RWPE2 (cell line): ENCODE data around the gene SEC24A.
"Not testable (repeated sequence)": the region's sequence is repeated elsewhere in the genome, so short reads cannot be mapped to it uniquely, and the experiment has no call there.

Experiments used
- ATAC-seq: fragments of 200-7000 bp; cut with Tn5 transposase; 3 replicates; pipeline ENCODE4 v1.9.1; 2021; ENCODE audit warnings: low read depth
- DNase-seq: peaks from one replicate; pipeline ENCODE4 v3.0.0-alpha.2; 2020; ENCODE audit warnings: low spot score
- H3K27ac ChIP-seq: fragments of 450-650 bp; 2 replicates; pipeline ENCODE4 v1.5.1; 2017; ENCODE audit warnings: mild to moderate bottlenecking; ENCODE audit not compliant: poor library complexity, severe bottlenecking
- H3K27me3 ChIP-seq: fragments of 250-450 bp; sonication (Bioruptor Pico); 2 replicates; pipeline ENCODE4 v1.5.1; 2021; ENCODE audit warnings: mild to moderate bottlenecking, moderate library complexity; ENCODE audit not compliant: insufficient read depth, poor library complexity, severe bottlenecking
- H3K36me3 ChIP-seq: fragments of 250-450 bp; sonication (Bioruptor Pico); 2 replicates; pipeline ENCODE4 v1.5.1; 2020; ENCODE audit warnings: low read depth, mild to moderate bottlenecking, moderate library complexity
- H3K4me1 ChIP-seq: fragments of 250-450 bp; sonication (Bioruptor Pico); 2 replicates; pipeline ENCODE4 v1.5.1; 2021; ENCODE audit warnings: mild to moderate bottlenecking, moderate library complexity; ENCODE audit not compliant: insufficient read depth, poor library complexity, severe bottlenecking
- H3K4me3 ChIP-seq: fragments of 250-450 bp; sonication (Bioruptor Pico); 2 replicates; pipeline ENCODE4 v1.5.1; 2021; ENCODE audit warnings: mild to moderate bottlenecking, moderate library complexity; ENCODE audit not compliant: severe bottlenecking
- H3K9me3 ChIP-seq: fragments of 250-450 bp; sonication (Bioruptor Pico); 2 replicates; pipeline ENCODE4 v1.5.1; 2021; ENCODE audit warnings: mild to moderate bottlenecking, moderate library complexity; ENCODE audit not compliant: severe bottlenecking
- CTCF ChIP-seq: fragments of 450-650 bp; IDR thresholded peaks from one replicate; pipeline ENCODE4 v1.5.1; 2017; ENCODE audit warnings: mild to moderate bottlenecking, moderate library complexity; ENCODE audit not compliant: poor library complexity, severe bottlenecking

Gene SEC24A

GRCh38 chr5:134659922-134660321 lies 11.3 kb downstream of the SEC24A start:
- H3K27ac ChIP-seq: no peak overlapping the region
- H3K36me3 ChIP-seq: peaks cover 61% of the 10 kb centered on the region
- no peaks in the 10 kb centered on the region for H3K4me1 ChIP-seq
- ATAC-seq (no peak), DNase-seq (no peak)
- no peaks in the 10 kb centered on the region for H3K27me3 ChIP-seq
- H3K9me3 ChIP-seq: no peaks in the 10 kb centered on the region
- TF ChIP-seq CTCF: no peak
- H3K4me3 ChIP-seq: no peak overlapping the region

GRCh38 chr5:134662971-134663370 lies 14.4 kb downstream of the SEC24A start:
- ATAC-seq: no peak
- no peak for TF ChIP-seq CTCF
- Histone ChIP-seq H3K27me3 (no peaks in the 10 kb centered on the region), H3K36me3 (peaks cover 74% of the 10 kb centered on the region), H3K4me1 (no peaks in the 10 kb centered on the region), H3K4me3 (no peak overlapping the region), H3K9me3 (no peaks in the 10 kb centered on the region), H3K27ac (no peak overlapping the region)
- no peak for DNase-seq

GRCh38 chr5:134664448-134664847 lies 15.9 kb downstream of the SEC24A start:
- no peak overlapping the region for H3K27ac ChIP-seq
- H3K36me3 ChIP-seq: peaks cover 79% of the 10 kb centered on the region
- no peaks in the 10 kb centered on the region for H3K4me1 ChIP-seq
- TF ChIP-seq CTCF: no peak
- no peaks in the 10 kb centered on the region for H3K9me3 ChIP-seq
- DNase-seq (no peak), ATAC-seq (no peak)
- H3K27me3 ChIP-seq: no peaks in the 10 kb centered on the region
- H3K4me3 ChIP-seq: no peak overlapping the region

- not testable (repeated sequence) for DNase-seq, H3K27me3 ChIP-seq, H3K4me1 ChIP-seq, ATAC-seq, H3K9me3 ChIP-seq, H3K4me3 ChIP-seq, H3K27ac ChIP-seq
- peaks cover 95% of the 10 kb centered on the region for H3K36me3 ChIP-seq
Observed at GRCh38 chr5:134673546-134673945, 25.0 kb downstream of the SEC24A start.

GRCh38 chr5:134677357-134677756 lies 28.8 kb downstream of the SEC24A start:
- not testable (repeated sequence) for DNase-seq, ATAC-seq, H3K27ac ChIP-seq, H3K9me3 ChIP-seq, H3K4me1 ChIP-seq, H3K27me3 ChIP-seq, H3K4me3 ChIP-seq
- H3K36me3 ChIP-seq: peaks cover 96% of the 10 kb centered on the region

- not testable (repeated sequence) for H3K4me3 ChIP-seq, DNase-seq, H3K27ac ChIP-seq, ATAC-seq, H3K4me1 ChIP-seq, H3K27me3 ChIP-seq, H3K9me3 ChIP-seq
- peaks cover 89% of the 10 kb centered on the region for H3K36me3 ChIP-seq
Observed at GRCh38 chr5:134690144-134690543, 41.6 kb downstream of the SEC24A start.
